NB4 (cell line): ENCODE data around the gene BIVM.
"Not testable (repeated sequence)": the region's sequence is repeated elsewhere in the genome, so short reads cannot be mapped to it uniquely, and the experiment has no call there.

Experiments used
- DNase-seq: peaks from one replicate; pipeline ENCODE4 v3.0.0; 2010; ENCODE audit warnings: low read depth
- H3K4me3 ChIP-seq: one replicate; pipeline ENCODE4 v1.5.1; 2011; ENCODE audit warnings: mild to moderate bottlenecking, low read depth, low read length, moderate library complexity
- MYC ChIP-seq: IDR thresholded peaks from 2 replicates; pipeline ENCODE4 v1.6.1; 2011; ENCODE audit warnings: low read depth, low read length
- POLR2A ChIP-seq: IDR thresholded peaks from 2 replicates; pipeline ENCODE4 v1.6.1; 2011; ENCODE audit warnings: mild to moderate bottlenecking; ENCODE audit not compliant: insufficient read length; ENCODE audit errors: extremely low read depth
- TF ChIP-seq, protein P1 (sequence below): IDR thresholded peaks from 2 replicates; pipeline ENCODE4 v1.6.1; 2011; ENCODE audit warnings: low read depth, low read length
- TF ChIP-seq, protein P2 (sequence below): IDR thresholded peaks from one replicate; pipeline ENCODE4 v1.5.1; 2012; ENCODE audit warnings: low read depth, low read length

BIVM gene

DNA sequence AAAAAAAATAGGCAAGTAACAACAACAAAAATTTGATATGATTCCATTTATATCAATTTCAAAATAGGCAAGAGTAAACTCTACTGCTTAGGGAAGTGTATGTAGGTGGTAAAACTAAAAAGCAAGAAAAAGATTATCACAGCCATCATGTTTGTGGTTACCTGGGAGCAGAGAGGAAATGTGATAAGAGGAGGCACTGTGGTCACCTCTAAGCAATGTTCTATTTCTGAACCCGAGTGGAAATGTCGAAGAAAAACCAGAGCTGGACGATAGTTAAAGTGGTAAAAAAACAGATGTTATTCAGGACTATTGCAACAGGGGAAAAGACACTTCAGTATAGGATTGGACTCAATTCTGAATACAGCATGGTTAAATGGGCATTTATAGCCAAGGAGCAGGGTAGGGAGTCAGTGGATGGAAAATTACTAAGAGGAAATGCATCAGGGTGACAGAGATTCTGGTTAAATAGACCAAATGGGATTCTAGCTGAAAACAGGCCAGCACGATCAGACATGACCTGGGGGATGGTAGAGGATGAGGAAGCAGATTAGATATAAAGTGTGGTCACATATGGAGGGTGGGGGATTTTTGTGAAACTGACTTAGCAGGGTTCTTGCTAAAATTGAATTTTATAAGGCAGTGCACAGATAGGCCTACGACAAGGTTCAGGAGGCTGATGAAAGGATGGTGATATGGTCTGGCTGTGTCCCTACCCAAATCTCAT, 19.3 kb upstream of the BIVM start:
- TF ChIP-seq, protein P1, sequence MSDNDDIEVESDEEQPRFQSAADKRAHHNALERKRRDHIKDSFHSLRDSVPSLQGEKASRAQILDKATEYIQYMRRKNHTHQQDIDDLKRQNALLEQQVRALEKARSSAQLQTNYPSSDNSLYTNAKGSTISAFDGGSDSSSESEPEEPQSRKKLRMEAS: peak; percentile 59; the same call in 1 of the 2 replicates
- TF ChIP-seq, protein P2, sequence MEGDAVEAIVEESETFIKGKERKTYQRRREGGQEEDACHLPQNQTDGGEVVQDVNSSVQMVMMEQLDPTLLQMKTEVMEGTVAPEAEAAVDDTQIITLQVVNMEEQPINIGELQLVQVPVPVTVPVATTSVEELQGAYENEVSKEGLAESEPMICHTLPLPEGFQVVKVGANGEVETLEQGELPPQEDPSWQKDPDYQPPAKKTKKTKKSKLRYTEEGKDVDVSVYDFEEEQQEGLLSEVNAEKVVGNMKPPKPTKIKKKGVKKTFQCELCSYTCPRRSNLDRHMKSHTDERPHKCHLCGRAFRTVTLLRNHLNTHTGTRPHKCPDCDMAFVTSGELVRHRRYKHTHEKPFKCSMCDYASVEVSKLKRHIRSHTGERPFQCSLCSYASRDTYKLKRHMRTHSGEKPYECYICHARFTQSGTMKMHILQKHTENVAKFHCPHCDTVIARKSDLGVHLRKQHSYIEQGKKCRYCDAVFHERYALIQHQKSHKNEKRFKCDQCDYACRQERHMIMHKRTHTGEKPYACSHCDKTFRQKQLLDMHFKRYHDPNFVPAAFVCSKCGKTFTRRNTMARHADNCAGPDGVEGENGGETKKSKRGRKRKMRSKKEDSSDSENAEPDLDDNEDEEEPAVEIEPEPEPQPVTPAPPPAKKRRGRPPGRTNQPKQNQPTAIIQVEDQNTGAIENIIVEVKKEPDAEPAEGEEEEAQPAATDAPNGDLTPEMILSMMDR: no peak
- peak; percentile 49 for TF ChIP-seq MYC
- peak; percentile 88 for DNase-seq
- no peak overlapping the region for H3K4me3 ChIP-seq

DNA sequence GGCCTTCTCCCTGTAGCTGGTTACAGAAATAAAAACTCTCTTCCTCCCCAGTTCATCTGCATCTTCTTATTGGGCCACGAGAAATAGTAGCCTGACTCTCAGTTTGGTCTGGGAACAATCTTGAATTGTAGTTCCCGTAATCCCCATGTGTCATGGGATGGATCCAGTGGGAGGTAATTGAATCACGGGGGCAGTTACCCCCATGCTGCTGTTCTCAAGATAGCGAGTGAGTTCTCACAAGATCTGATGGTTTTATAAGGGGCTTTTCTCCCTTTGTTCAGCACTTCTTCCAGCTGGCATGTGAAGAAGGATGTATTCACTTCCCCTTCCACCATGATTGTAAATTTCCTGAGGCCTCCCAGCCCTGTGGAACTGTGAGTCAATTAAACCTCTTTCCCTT, 18.3 kb upstream of the BIVM start:
- H3K4me3 ChIP-seq, DNase-seq: not testable (repeated sequence)

DNA sequence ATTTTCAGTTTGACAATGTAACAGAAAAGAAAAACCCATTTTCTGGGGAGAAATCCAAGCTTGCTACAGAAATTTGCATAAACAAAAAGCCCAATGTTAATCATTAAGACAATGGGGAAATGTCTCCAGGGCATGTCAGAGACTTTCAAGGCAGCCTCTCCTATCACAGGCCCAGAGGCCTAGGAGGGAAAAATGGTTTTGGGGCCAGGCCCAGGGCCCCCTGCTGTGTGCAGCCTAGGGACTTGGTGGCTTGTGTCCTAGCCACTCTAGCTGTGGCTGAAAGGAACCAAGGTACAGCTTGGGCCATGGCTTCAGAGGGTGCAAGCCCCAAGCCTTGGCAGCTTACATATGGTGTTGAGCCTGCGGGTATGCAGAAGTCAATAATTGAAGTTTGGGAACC, 17.3 kb upstream of the BIVM start:
- no peak overlapping the region for H3K4me3 ChIP-seq
- no peak for DNase-seq
- TF ChIP-seq, protein P2: no peak
- no peak for TF ChIP-seq POLR2A
- TF ChIP-seq MYC: no peak

DNA sequence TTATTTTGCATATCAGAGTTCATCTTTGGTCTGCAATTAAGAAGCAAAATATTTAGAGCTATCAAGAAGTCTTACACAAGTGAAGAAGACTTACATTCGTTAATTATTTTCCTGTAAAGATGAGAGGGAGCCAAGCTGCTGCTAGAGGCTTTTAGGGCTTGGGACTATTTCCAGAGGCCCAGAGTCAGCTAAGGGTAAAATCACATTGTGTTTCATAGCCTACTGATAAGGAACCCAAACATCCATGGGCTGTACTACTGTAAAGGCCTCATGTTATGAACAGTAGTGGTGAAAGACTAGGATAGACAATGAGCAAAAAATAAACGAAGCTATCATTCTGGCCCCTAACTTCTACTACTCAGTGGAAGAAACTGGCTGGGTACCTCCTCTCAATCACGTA, 14.4 kb upstream of the BIVM start:
- no peak overlapping the region for H3K4me3 ChIP-seq
- TF ChIP-seq, protein P2: no peak
- TF ChIP-seq MYC (no peak), POLR2A (no peak)
- TF ChIP-seq, protein P1: no peak
- DNase-seq: no peak

DNA sequence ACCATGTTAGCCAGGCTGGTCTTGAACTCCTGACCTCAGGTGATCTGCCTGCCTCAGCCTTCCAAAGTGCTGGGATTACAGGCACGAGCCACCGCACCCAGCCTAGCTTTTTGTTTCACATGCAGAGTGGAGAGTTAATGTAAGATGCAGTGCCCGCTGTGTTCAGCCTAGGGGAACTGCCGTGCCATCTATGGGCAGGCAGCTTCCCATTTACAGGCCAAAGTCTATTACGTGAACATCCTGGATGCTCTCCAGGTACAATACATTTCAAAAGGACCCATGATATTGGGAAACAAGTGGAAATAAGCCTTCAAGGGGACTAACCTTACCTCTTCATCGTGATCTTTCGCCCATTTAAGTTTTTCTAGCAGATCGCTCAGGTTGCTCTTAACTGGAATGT, 10.2 kb upstream of the BIVM start:
- TF ChIP-seq POLR2A (no peak), MYC (no peak)
- TF ChIP-seq, protein P2: no peak
- TF ChIP-seq, protein P1: no peak
- no peak overlapping the region for H3K4me3 ChIP-seq
- no peak for DNase-seq

DNA sequence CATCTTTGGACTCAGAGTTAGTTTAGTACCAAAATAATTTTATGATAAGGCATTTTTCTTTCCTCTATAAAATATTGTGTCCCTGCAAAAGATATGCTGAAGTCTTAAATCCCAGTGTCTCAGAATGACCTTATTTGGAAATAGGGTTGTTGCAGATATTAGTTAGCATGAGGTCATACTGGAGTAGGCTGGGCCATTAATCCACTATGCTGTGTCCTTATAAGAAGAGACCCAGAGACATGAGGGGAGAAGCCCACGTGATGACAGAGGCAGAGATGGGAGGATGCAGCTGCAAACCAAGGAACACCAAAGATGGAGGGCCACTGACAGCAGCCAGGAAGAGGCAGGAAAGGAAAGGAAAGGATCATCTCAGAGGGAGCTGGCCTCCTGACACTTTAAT, 6.5 kb upstream of the BIVM start:
- no peak for DNase-seq

More for the DNA sequence above, 6.5 kb upstream of the BIVM start:
- no peak overlapping the region for H3K4me3 ChIP-seq
- TF ChIP-seq POLR2A (no peak), MYC (no peak)
- TF ChIP-seq, protein P1: no peak
- TF ChIP-seq, protein P2: no peak
